Hematopoietic multipotent progenitor cell treated with erythropoietin and hydrocortisone succinate and interleukin-3 and kit ligand, for 15 days (in vitro differentiated cells): ENCODE measurements around the gene UQCRC1.

ENCODE experiments used
- DNase-seq: peaks from one replicate; pipeline ENCODE4 v3.0.0-alpha.2; 2015; ENCODE audit warnings: low spot score

The UQCRC1 gene

DNA sequence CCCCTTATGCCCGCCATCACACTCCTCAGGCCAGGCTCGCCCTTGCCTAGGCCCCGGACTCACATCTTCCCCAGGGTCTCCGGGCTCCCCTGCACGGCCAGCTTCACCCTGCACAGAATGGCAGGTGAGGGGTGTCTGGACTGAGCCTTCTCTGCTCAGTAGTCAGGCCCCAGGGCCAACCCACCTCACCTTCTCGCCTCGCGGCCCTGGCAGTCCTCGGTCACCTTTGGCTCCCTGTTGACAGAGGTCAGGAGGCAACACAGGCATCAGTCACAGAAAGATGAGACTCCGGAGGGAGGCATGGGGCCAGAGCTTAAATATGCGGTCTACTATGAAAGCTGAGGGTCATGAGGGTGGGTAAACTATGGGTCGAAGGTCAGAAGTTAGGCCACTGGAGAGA, 37.5 kb downstream of the UQCRC1 start:
- no peak for DNase-seq

DNA sequence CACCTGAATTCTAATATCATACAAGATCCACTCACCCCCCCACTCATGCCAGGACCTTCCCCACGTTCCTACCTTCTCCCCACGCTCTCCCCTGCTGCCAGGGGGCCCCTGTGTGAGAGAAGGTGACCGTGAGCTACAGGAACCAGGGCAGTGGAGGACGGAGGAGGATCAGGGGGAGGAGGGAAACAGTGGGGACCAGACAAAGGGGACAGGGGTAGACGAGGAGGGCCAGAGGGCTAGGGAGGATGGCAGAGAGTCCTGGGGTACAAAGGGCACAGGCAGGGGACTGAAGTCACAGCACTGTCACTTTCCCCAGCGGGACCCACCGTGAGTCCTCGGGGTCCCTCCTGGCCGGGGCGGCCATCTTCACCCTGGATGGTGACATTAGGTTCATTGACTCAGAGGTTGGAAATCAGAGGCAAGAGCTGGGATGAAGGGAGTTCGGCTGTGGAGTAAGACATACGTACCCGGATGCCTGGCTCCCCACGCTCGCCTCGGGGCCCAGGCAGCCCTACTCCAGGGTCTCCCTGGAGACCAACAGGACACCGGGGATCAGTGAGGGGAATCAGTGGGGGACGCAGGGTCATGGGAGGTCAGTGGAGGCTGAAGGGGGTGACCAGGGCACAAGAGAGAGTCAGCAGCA, 39.5 kb downstream of the UQCRC1 start:
- no peak for DNase-seq

DNA sequence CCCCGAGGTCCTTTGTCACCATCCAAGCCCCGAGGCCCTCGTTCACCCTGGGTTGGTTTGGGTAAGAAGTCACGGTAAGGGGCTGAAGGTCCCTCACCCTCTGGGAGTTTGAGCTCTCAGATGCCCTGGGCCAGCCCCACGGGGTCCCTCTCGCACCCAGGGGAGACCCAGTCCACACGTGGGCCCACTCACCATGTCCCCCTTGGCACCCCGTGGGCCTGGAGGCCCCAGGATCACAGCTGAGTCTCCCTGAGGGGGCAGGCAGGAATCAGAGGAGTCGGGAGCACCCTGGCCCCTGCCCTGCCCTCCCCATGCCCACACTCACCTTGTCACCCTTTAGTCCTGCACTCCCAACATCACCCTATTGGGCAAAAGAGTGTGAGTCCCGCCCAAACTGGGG, 40.0 kb downstream of the UQCRC1 start:
- DNase-seq, result no peak

DNA sequence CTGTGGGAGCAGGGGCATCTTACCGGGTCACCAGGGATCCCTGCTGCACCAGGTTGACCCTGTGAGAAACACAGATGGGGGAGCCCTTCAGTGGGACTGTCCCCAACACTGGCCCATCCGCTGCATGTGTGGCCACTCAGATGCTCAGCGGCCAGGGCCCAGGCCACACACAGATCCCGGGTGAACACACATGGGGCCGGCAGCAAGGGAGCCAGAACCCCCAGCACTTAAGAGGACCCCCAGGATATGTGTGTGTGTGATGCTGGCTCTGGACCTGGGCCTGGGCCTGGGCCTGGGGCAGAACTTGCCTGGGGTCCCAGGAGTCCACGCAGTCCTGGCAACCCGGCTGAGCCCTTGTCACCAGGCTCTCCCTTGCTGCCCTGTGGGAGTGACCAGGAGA, 41.0 kb downstream of the UQCRC1 start:
- DNase-seq, result no peak

DNA sequence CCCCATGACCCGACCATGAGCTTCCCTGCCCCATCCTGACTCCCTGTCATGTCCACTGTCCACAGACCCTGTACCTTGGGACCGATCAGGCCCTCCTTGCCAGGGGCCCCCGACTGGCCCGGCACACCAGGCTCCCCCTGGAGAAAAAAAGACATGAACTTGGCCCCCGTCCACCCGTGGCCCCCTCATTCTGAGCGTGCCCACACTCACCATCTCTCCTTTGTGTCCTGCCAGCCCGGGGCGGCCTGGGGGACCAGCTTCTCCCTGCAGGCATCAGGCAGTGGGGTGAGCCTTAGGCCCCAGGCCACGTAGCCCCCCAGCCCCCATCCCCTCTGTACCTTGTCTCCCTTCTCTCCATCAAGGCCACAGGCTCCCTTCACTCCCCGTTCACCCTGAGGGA, 41.9 kb downstream of the UQCRC1 start:
- DNase-seq, result no peak

DNA sequence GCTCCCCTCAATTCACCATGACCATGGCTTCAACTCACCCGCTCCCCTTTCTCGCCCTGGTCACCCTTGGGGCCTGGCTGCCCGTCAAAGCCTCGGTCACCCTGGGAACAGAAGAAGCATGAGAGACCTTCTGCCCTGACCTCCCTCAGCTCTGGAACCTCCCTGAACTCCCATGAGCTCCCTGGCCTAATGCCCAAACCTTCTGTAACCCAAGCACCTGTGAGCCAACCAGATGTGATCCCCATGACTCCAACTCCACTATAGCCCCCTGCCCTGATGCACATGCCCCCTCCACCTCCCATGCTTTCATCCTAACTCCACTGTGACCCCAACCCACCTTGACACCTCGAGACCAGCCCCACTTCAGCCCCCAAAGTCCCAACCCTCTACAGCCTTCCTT, 42.4 kb downstream of the UQCRC1 start:
- DNase-seq, result no peak

DNA sequence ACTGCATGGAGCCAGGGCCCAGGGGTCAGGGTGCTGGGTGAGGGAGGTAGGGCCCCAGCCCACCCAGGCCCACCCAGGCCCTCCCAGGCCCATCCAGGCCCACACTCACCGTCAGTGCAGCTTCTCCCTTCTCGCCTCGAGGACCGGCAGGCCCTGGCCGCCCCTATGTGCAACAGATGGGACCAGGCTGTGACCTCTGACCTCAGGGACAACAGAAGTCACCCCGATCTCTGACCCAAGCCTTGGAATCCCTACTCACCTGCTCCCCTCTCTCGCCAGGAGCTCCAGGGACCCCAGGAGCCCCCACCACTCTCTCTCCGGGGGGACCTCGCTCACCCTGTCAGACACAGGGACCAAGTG, 43.1 kb downstream of the UQCRC1 start:
- DNase-seq, result no peak

DNA sequence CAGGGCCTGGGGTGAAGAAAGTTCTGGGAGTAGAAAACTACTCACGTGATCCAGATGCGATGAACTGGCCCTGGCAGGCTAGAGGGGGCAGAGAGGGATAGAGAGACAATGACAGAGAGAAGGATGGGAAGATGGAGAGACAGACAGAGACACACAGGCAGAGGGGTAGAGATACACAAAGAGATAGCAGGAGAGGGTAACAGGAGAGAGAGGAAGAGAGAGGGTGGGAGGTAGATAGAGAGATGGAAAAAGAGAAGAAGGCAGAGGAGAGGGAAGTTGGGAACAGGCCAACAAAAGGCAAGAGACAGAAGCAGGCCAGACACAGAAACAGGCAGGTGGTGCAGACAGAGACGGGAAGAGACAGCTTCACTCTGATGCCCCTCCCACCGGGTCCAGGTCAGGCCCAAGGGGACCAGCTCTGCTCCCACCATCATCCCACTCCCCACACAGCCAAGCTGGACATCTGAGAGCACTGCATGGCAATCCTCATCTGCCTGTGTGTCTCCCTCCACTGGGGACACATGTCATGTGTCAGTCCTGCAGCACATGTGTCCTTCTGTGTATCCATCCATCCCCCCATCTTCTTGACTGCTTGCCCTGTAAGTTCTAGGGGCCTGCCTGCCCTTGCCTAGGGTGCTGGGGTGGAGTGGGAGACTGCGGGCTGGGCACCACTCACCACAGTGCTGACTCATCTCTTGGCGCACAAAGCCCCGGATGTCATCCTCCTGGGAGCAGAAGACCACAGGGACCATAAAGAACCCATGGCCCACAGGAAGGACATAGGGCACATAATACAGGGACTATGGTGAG, 43.6 kb downstream of the UQCRC1 start:
- DNase-seq, result no peak

DNA sequence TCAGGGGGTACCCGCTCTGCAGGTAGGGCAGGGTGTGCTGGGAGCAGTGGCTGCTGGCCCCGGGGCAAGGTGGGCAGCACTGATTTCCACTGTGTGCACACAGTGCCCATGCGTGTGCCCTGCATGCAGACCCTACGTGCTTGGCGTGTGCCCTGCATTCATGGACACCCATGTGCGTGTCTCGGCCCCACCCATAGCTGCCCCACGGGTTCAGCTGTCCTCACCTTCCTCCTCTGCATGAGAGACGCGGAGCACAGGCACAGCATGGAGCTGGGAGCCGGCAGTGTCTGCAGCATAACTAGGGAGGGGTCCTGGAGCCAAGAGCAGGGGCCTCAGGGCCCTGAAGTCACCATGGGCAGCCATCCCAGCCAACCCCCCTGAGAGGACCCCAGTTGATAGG, 44.3 kb downstream of the UQCRC1 start:
- DNase-seq, result no peak

DNA sequence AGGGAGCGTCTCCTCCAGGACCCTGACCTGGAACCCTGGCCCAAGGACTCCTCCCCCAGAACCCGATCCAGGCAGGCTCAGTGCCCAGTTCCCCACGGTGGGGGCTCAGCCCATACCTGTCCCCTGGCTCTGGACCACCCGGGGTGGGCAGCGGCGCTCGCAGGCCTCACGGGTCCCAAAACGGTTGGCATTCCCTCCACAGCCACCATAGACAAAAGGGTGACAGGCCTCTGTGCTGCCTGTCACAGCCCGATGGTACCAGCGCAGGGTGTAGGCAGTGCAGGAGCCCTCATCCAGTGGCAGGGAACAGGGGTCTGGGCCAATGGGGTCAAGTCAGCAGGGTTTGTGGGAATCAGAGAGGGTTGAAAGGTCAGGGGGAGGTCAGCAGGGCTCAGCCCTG, 44.8 kb downstream of the UQCRC1 start:
- no peak for DNase-seq

DNA sequence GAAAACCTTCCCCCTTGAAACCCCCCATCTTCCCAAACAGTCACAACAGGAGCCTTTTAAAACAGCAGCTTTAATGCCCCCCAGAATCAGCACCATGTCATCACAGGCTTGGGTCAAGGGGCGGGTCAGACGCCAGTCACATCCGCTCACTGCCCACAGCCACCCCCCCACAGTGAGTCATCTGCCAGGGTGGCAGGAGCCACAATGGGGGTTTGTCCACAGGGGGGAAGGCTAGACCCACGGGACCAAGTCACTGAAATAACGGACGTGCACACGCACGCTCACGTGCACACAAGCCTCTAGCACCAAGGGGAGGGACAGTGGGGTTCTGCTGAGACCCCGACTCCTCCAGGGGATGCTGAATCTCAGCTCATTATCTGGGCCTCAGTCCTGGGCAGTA, 45.4 kb downstream of the UQCRC1 start:
- no peak for DNase-seq

DNA sequence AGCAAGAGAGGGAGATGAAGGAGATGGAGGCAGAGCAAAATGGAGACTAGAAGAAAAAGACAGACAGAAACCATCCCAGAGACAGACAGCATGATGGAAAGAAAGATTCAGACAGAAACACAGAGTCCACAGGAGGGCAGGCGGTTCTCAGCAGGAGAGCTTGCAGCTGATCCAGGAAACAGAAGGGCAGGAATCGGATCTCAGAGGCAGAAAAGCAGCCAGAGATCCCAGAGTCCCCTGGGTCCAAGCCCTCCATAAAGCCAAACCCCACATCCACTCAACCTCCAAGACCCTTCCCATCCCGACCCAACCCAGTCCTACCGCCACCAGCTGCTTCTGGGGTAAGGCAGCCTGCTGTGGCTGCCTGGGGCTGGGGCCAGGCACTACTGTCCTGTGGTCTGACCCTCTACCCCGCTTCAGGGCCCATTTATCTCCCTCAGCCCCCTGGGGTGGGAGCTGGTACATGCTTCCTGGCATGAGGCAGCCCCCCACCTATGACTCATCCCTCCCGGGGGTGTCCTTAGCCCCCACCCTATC, 46.0 kb downstream of the UQCRC1 start, which contains the start of gene UCN2:
Gene UCN2 (minus strand): TSS at position 400 of the 537 bp plus-strand sequence. CDS start 657 bp downstream, outside the sequence.
- no peak for DNase-seq

DNA sequence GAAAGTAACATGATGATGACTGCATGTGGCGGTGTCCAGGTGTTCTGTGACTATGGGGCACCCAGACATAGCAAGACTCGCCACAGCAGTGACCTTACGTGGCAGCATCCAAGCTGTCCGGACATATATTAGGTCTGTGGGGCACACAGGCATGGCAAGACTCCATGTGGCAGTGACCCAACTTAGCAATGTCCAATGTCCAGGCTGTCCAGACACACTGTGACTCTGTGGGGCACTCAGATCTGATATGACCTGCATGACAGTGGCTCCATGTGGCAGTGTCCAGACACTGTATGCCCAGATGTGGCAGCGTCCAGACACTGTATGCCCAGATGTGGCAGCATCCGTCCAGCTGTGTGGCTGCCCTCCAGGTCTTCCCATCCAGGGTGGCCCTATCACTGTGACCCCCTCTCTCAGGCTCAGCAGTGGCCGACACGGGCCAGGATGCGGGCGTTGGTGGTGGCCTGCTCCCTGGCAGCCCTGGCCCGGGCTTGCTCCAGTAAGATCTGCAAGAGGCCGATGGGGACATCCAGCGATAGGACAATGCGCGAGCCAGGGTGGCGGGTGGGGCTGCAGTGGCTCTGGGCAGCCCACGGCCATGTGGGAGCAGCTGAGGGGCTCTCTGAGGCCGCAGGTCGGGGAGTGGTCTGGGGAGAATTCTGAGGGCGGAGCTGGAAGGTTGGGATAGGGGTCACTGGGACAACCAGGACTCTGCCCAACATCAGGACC, 46.9 kb downstream of the UQCRC1 start:
- no peak for DNase-seq

DNA sequence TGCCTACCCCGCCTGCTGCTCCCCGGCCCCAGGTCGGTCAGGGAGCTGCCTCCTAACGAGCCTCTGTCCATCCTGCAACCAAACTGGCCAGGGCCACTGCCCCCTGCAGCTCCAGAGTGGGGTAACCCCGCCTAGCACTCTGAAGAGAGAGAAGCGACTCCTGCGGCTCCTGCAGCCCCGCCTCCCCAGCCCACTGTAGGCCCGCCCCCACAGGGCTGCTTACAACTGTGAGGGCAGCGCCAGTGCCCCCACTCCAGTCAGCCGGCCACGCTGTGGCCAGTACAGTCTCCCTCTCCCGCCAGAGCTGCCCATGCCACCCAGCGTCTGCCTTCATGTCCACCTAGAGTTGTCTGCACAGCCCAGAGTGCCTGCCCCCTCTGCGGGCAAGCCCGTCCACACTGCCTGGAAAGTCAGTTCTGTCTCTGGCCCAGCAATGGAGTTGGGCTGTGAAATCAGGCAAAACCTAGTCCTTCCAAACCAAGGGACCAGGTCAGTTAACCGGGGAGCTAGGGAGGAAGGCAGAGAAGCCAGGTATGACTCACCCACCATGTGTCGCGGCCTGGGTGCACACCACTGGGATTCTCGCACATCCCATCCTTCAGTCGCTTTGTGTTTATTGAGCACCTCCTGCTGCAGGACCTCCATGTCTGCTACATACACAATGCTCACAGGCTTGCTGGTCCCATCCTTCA, 48.3 kb downstream of the UQCRC1 start:
- no peak for DNase-seq

DNA sequence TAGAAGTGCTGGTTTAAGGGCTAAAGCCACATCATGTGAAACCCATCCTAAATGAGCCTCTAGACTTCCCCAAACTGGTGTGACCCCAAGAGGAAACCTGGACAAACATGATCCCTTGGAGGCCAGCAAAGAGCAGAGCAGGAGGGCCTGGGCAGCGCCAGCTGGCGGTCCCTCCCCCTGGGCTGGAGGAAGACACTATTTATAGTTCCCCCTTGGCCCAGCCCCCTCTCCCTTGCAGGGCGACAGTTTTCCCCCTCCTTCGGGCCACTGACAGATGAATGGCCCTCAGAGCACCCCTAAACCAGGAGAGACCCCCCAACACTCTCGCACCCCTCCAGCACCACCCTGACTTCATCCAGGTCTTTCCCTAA, 48.8 kb downstream of the UQCRC1 start:
- no peak for DNase-seq

DNA sequence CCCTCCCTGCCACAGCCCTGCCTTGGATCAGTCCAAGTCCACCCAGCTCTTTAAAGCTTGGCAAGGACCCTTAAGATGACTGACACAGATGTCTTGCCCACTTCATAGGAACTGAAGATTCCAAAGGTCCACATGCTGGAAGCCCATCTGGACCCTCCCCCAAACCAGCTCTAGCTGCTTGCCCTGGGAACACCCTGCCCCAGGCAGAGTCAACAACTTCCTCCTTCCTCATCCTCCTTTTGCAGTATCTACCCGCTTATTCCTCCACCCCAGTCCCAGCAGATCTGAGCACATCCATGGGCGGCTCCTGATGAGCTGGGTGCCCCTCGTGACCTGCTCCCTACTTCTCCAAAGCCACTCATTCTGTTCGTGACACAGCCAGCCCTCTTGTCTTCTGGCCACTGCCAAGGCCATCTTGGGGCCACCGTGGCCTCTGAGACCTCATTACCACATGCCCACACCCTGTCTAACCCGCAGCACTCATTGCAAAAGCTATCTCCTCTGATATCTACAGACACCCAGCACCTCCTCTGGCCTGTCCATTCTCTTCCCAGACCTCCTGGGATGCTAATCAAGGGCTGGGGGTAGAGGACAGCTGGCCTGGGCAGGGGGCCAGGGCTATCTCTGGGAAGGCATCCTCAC, 50.8 kb downstream of the UQCRC1 start:
- no peak for DNase-seq

DNA sequence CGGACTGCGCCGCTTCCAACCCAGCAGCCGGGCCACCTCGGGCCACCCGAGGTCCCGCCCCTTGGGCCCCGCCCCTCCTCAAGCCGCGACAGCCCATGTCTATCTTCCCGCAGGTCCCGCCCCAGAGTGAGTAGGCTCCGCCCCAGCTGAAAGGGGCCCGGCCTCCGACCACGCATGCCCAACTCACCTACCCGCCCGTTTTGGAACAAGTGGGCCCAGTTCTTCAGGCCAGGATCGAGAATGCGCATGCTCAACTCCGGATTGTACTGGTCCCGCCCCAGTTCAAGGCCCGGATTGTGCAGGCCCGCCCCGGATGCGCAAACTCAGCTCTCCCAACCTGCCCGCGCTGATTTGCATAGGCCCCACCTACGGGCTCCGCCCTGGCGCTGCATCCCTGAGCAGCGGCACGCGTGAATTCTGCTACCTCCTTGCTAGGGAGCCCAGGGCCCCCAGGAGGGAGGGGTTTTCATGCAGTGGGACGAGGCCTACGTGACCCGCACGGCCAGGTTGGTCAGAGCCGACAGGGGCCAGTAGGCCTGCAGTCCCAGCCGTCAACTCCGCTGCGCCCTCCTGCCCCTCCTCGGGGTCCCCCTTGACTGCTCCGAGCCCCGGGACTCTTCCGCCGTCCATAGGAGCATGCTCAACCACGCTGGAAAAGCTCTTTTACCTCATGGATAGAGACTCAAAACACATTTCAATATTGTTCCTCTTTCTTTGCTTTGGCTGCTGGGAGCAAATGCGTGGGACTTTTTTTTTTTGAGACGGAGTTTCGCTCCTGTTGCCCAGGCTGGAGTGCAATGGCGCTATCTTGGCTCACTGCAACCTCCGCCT, 52.4 kb downstream of the UQCRC1 start, which contains the start of gene PFKFB4:
Gene PFKFB4 (minus strand): TSS at position 8 of the 831 bp plus-strand sequence. CDS start 26 bp downstream, outside the sequence.
- DNase-seq, result peak; percentile 99

DNA sequence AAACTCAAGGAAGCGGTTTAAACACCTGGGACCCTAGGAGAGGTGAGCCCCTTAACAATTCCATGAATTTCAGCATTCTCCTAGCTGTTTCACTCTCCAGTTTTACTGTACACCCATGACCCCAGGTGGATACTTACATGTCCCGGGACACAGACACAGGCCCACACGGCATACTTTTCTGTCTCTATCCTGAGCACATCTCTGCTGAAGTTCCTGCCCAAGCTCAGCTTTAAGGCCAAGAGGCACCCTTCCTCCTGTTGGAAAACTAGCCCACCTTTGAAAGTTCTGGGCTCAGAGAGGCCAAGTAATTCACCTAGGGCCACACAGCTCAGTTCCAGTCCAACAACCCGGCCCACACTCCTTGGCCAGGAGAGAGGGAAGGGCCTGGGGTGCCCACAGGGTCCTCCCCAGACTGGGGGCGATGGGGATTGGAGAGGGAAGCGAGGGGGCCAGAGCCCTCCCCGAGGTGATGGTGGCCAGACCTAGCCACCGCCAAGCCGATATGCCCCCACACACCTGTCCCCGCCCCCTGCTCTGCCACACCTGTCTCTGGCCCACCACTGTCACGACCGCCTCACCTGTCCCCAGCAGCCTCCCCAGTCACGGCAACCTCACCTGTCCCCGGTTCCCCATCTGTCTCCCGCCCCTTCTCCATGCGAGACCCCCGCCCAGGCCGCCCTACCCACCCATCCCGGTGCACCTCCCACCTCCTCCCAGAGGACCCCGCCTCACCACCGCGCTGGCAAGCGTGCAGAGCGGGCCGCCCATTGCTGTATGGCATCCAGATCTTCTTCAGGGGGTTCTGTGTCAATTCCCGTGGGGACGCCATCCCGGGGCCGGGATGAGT, 53.3 kb downstream of the UQCRC1 start:
- no peak for DNase-seq

DNA sequence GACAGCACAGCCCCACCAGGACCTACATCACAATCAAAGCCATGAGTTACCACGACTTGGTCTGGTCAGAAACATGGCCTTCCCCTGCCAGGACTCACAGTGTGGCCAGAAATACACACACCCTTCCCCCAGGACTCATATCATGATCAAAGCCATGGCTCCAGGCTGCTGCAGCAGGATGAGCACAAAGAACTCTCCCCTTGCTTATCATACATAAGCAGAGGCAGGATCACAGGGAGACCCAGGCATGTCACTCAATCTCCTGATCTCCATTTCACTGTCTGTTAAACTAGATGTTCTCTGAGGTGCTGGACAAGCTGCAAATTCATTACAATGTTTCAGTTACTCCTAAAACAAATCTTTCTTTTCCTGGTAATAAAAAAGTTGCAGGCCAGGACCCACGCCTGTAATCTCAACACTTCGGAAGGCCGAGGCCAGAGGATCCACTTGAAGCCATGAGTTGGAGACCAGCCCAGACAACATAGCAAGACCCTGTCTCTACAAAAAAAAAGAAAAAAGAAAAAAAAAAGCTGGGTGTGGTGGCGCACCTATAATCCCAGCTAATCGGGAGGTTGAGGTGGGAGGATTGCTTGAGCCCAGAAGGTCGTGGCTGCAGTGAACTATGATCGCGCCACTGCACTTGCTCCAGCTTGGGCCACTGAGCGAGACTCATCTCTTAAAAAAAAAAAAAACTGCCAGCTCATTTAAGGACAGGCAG, 54.1 kb downstream of the UQCRC1 start:
- DNase-seq, result peak; percentile 39
